ENCODE measurements around the gene SSRP1.
"Not testable (repeated sequence)": the region's sequence is repeated elsewhere in the genome, so short reads cannot be mapped to it uniquely, and the experiment has no call there.

The SSRP1 gene

DNA sequence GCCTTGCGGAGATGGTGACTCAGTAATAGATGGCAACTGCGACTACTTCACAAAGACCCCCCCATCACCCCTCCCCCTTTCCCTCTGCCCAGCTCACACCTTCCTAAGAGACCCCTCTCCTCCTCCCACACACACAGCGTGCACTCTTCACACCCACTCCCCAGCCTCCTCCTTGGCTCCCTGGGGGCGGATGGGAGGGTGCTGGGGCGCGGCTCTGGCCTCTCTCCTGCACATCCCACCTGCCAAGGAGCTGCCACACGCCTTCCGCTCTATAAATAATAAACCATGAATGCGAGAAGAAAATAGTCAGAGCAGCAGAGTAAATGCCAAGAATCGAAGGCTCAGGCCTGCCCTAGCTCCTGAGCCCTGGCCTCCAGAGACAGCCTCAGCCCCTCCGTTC is 7.0 kb upstream of the SSRP1 start:
- no peak for DNase-seq
- intact Hi-C loops (cut with DNase I), result no loop called here

DNA sequence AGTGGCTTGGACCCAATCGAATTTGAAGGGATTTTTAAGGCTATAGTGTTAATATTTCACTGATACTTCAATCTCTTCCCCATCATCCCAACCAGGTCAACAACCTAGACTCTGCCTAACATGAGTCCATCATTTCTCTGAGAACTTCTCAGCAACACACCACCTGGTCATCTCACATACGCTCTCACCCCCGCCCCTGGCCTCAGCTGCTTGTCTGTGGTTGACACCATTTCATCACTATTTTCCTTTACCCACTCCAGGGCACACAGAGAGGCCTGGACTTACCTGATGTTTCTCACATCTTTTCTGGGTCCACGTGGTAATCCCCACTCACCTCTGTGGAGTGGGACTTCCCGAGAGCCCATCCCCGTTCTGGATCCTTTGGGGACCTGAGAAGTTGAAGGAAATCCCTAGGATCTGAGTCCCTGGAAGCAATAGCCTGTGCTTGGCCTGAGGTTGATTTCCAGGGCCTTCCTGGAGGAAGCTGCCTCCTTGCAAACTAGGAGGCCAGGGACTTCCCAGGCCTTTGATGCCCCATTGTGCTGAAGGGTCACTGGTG is 5.6 kb upstream of the SSRP1 start:
- intact Hi-C loops (cut with DNase I), result no loop called here

DNA sequence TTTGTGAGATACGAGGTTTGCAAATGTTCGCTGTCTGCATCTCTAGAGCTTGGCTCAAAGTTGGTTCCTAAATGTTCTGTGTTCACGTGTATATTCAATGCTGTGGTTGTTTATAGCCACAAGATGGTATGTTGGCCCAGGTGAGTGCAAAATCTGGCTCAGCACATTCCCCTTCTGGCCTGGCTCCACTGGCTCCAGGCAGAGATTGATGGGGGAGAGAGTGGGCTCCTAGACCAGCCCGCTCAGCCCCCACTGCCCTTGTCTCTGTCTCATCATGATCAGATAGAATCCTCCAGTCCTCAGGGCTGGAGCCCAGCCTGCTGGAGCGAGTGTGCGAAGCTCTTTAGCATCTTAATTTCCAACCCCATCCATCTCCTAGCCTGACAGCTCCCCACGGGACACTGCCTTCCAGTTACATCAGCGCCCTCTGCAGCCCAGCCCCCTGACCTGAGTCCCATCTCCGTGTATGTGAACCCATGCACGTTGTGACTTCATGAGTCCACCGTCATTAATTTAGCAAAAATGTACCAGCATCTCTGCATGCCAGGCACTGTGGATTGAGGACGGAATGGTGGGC is 4.4 kb upstream of the SSRP1 start:
- no peak for DNase-seq
- intact Hi-C loops (cut with DNase I), result no loop called here

More for the DNA sequence above, 5.6 kb upstream of the SSRP1 start:
- DNase-seq, result no peak

DNA sequence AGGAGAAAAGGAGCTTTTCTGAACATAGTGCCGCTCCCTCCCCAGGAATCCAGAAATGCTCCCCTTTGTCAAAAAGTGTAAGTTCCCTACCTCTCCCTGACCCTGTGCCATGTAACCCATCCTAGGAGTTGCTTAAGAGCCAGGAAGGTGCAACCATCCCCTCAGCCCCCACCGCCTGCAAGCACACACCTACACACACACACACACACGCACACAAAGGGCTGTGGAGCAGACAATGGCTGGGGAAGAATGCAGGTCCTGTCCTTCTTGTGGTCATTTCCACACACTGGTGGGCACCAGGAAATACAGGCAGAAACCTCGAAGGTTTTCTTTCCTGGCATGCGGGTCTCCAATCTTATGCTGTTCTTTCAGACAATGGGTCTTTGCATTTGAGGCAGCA is 3.6 kb upstream of the SSRP1 start:
- no peak for DNase-seq
- intact Hi-C loops (cut with DNase I), result loop anchor here (5.0 kb wide), 2 partner anchors 193 to 308 kb away; partner anchors contain the start of genes TIMM10 and YPEL4

DNA sequence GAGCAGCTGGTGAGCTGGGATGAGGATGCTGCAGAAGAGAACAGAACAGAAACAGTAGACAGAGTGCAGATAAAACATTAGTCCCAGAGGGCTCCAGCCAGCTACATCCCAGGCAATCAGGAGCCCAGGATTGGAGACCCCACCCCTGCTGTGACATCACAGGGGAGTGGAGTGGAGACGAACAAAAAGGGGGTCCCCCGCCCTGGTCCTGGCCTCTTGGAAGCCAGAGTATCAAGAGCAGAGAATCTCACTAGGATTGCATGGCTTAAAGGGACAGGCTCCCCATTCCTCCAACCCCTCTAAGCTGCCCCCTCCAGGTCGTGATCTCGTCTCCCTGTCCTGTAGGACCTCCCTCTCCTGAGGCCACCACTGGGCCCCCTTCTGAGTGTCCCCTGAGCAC is 2.5 kb upstream of the SSRP1 start, which contains the start of gene P2RX3:
Gene P2RX3, plus strand, starts transcription at position 211 of the 400 bp plus-strand sequence. CDS start 199 bp downstream, outside the sequence.
- intact Hi-C loops (cut with DNase I), result loop anchor here (5.0 kb wide), 2 partner anchors 194 to 309 kb away; partner anchors contain the start of genes TIMM10 and YPEL4
- no peak for DNase-seq

DNA sequence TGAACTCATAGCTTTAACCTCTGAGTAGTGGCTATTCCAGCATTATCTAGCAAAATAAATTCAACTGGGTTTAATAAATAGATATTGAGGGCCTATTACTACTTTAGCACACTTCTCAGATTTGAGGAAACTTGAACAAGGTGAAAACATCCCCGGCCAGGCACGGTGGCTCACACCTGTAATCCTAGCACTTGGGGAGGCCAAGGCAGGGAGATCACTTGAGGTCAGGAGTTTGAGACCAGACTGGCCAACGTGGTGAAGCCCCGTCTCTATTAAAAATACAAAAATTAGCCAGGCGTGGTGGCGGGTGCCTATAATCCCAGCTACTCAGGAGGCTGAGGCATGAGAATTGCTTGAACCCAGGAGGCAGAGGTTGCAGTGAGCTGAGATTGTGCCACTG is 1.2 kb upstream of the SSRP1 start:
- DNase-seq, result not testable (repeated sequence)
- intact Hi-C loops (cut with DNase I), result loop anchor here (5.0 kb wide), 2 partner anchors 195 to 310 kb away; partner anchors contain the start of genes TIMM10 and YPEL4

DNA sequence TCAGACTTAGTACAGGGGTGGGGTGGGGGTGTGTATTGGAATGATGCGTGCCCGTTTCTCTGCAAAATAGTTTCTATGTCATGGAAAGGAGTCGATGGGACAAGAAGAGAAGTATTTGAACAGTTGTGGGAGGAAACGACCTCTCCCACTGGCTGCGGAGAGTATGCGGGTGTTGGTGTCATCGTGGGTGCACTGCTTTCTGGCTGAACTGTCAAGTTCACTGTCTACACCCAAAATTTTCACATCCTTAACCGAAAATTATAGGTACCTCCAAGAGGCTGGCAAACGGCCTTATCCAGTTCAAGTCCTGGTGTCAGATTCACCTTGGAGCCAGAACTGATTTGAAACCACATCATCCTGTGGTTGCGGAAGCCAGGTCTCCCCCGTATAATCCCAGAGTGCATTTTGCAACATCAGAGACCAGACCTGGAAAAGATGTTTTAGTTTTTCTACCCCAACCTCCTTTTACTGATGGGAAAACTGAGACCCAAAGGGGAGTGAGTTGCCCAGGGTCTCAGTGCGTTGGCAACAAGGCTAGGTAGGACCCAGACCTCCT is 497 bp upstream of the SSRP1 start:
- intact Hi-C loops (cut with DNase I), result loop anchor here (5.0 kb wide), 2 partner anchors 196 to 311 kb away; partner anchors contain the start of genes TIMM10 and YPEL4

DNA sequence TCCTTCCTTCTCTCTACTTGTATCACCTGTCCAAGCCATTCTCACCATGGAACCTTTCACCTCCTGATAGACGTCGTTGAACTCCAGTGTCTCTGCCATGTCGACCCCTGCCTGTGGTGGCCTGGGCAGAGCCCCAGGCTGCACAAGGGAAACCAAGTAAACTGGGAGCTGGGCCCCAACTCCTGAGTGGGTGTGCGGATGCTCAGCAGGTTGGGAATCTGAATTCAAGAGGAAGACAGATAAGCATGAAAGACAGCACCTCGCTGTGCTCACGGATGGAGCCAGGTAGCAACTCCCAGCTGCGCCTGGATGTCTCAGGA is 709 bp downstream of the SSRP1 start:
- DNase-seq, result no peak
- intact Hi-C loops (cut with DNase I), result loop anchor here (5.0 kb wide), 2 partner anchors 197 to 312 kb away; partner anchors contain the start of genes TIMM10 and YPEL4

More for the DNA sequence above, 497 bp upstream of the SSRP1 start:
- peak in 4 of 42 donors; percentile 20 to 45 (median 40) for DNase-seq

DNA sequence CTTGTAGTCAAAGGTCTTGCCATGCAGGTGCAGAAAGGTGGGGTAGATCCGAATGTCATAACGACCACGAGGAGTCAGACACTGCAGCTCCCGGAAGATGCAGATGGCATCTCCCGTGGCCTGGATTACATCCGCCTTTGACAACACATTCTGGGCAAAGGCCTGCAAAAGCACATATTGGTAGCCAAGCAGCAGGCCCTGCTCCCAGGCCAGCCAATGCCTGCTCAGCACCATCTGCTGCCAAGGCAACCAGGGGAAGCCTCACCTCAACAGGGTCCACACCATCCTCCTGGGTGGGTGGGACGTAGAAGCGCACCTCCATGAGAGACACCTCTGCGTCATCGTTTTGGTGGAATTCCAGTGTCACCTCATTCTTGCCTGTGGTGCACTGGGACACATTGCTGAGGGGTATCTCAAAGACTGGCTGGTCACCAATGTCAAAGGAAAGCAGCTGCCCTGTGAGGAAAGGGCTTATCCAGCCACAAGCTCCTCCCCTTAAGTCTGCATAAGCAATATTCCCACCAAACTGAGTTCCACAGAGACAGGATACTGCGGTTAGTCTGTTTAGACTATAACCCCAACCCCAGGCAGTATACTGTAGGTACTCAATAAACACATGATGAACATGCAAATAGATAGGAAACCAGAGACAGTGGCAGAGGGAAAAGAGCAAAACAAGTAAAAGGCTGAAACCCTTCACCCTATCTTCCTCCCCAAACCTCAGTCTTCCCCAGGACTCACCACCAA is 2.8 kb downstream of the SSRP1 start:
- no peak for DNase-seq
- intact Hi-C loops (cut with DNase I), result no loop called here

DNA sequence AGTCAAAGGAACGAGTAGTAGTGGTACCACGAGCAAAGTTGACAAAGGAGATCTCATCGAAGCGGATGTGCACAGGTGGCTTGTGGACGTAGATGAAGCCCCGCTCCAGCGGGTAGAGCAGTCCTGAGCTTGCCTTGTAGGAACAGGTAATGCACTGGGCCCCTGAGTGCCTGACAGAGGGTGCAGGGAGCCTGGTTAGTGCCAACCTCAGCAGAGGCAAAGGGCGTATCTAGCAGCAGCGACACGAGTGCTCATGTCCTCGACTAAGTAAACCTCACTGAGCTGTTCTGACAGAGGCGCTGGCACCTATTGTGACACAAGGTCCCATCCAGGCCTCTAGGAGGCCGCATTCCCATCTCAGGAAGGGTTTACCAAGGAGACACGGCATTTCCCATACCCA is 4.0 kb downstream of the SSRP1 start:
- intact Hi-C loops (cut with DNase I), result no loop called here

DNA sequence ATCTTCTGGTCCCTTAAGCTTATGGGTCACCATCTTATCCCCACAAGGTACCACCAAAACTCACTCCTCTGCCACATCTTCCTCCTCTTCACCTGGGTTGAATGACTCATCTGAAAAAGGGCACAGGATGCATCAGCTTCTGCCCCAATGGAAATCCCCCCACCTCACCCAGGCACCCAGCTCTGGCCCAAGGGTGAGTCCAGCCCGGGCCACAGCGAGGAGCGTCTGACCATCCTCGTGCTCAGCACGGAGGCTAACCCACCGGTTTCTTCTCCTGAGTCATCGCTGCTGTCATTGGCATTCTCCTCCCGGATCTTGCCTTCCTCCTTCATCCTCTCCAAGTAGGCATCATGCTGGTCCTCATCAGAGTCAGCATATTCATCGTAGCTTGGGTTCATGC is 5.7 kb downstream of the SSRP1 start:
- no peak for DNase-seq
- intact Hi-C loops (cut with DNase I), result no loop called here

More for the DNA sequence above, 4.0 kb downstream of the SSRP1 start:
- DNase-seq, result no peak

DNA sequence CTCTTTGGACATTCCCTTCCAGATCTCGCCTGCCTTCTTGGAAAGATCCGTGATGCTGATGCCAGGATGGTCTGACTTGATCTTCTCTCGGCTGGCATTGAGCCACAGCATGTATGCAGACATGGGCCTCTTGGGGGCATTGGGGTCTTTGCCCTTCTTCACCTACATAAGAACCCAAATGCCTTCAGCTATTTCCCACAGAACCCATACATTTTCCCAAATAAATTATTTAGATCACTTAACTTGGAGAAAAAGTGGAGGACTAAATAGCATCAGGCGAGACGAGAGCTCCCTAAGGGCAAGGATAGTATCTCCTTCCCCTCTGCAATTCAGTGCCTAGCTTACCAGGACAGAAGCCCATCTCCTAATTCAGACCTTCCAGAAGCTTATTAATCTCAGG is 8.0 kb downstream of the SSRP1 start:
- intact Hi-C loops (cut with DNase I), result no loop called here
- no peak for DNase-seq

DNA sequence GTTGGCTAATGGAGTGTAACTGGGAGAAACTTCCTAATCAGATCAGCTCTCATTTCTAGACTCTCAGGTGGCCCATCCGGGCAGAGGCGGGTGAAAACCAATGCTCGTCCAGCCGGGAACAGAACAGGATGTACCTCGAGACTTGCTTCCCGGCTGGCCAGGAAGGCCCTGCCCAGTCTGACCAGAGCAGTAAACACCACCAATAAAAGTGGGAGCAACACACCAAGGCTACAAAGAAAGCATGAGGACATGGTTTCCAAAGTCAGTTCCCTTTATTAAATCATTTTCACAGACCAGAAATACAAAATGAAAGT is 10.0 kb downstream of the SSRP1 start:
- DNase-seq, result no peak
- intact Hi-C loops (cut with DNase I), result no loop called here

DNA sequence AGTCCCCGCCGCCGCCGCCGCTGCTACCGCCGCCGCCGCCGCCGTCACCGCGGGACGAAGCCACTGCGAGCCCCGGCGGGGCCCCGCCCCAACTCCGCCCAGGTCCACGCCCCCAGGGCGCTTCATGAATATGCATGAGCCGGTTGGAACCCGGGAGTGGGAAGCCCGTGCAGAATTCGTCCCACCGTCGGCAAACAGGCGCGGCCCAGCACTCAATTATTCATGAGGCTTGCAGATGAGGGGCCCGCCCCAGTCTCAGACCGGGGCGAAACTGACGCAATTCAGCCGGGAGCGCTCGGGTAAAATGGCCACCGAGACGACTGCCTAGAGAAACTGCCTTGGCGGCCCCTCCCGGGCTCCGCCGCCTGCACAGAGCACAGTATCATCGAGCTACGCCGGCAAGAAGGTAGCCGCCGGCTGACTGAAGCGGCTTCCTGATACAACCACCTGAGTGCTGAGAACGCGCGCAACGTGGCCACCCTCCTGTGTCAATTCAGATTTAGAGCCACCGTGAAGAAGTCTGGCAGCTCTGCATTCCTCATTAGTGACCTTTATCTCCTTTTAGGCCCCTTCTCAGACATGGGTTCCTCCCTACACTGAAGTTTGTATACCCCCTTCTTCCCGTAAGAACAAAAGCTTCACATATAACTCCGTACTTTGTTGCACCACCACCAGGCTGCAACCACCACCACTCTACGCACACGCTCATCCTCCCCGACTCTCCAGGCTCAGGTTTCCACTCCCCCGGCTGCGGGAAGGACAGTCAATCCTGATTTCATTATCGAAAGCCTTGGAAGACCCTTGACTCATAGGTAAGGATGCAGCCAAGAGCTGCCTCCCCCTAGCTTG is 10.6 kb downstream of the SSRP1 start, which contains the start of gene TNKS1BP1:
Gene TNKS1BP1, minus strand, starts transcription at position 67 of the 849 bp plus-strand sequence. CDS start 3,067 bp downstream, outside the sequence.
- intact Hi-C loops (cut with DNase I), result no loop called here
- DNase-seq, result peak; percentile 88 to 99 (median 97)

DNA sequence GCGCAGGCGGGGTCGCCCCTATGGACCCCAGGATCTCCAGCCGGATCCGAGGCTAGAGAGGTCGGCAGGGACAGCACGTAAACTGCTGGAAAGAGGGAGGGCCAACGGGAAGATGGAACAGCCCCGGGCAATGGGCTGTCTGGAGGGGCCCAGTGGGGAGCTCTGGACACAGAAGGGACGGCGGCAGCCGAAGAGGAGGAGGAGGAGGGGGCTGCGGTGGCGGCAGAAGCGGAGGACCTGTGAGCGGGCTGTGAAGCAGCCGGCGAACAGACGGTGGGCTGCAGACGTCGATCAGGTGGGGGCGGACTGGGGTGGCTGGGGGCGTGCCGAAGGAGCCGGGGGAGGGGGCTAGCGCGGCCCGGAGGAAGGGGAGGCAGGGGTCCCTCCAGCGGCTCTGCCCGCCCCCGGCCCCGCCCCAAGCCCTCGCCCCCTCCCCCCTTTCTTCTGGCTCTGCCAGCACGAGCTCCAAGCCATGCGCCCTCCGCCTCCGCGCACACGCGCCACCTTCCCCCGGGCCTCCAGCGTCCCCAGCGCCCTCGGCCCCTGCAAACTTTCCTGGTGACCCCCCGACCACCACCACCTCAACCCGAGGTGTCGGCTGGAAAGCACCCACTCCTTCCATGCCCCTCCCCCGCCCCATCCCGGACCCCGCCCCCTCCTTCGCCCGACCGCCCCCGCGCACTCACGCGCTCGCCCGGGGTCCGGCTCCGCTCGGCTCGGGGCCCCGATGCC is 11.4 kb downstream of the SSRP1 start:
- intact Hi-C loops (cut with DNase I), result no loop called here
- DNase-seq, result peak in 21 of 42 donors; percentile 12 to 55 (median 27)

DNA sequence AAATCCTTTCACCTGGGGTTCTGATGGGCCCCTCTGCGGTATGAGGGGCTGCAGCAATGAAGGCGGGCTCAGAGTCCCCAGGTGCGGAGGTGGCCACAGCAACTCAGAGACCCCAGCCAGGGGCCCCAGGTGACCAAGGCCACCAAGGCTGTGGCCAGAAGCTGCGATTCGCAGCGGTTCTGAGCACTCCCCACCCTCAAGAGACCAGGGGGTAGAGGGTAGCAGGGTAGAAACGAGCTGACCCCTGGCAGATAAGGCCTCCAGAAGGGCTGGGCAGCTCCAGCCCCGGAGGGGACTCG is 11.9 kb downstream of the SSRP1 start:
- intact Hi-C loops (cut with DNase I), result no loop called here
- no peak for DNase-seq

DNA sequence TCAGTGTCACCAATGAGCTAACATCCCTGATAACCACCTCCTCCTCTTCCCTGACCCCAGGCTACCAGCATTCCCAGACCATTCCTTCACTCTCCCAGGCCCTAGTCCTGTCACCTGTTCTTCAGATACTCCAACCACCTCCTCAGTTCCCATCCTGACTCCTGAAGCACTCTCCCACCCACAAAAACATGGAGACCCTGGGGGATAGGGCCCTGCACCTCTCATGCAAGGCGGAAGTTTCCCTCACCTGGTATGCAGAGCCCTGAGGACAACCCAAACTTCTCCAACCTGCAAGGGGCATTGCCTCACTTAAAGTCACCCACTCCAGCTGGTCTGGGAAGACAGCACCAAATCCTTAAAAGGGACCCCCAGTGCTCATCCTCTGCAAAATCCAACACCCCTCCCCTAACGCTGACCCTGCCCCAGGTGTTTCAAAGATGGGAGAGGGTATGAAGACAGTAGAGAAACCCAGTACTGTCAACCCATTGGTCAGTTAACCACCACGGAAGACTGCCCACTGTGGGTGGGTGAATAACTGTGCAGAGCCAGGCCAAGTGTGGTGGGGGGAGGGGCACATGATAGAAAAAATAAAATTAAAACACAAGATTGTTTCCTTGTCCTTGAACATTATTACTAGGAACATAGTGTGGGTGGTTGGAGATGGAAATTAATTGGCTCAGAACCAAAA is 12.4 kb downstream of the SSRP1 start:
- DNase-seq, result no peak

More for the DNA sequence above, 12.4 kb downstream of the SSRP1 start:
- intact Hi-C loops (cut with DNase I), result no loop called here

All from head of caudate nucleus (tissue), 42 donors.